Panc1 (cell line): Measurements from ENCODE around the gene LIPT2. TPM values are rescaled to one million over a fixed set of nuclear protein-coding genes. Genes with fewer than 3 reads are reported as not detected.

Experiments used
- ATAC-seq: fragments of 200-7000 bp; cut with Tn5 transposase; 2 replicates; pipeline ENCODE4 v1.9.1; 2020; ENCODE audit warnings: mild to moderate bottlenecking, moderate library complexity
- BruUV-seq: library from RNA; stranded (reverse); fragments of 400-500 nt; replicated peaks from 2 replicates; lab custom pipeline; 2021; lab: Mats Ljungman, UMichigan
- CTCF ChIA-PET: fragments of 300-600 bp; sonication (Branson Sonifier 250); formaldehyde crosslinking; loops from one replicate; lab custom pipeline; 2022; ENCODE audit warnings: antibody characterized with exemption; lab: Charles Lee
- POLR2A ChIA-PET: fragments of 300-600 bp; sonication (Branson Sonifier 250); formaldehyde crosslinking; loops from one replicate; lab custom pipeline; 2022; ENCODE audit warnings: antibody characterized with exemption; lab: Charles Lee
- DNase-seq: peaks from one replicate; pipeline ENCODE4 v3.0.0-alpha.2; 2010; ENCODE audit warnings: low read depth, low spot score
- H3K27ac ChIP-seq: 2 replicates; pipeline ENCODE4 v1.5.1; 2011; ENCODE audit warnings: mild to moderate bottlenecking, low read length, inconsistent platforms
- H3K27me3 ChIP-seq: fragments of 200-500 bp; sonication (Bioruptor generic); 2 replicates; pipeline ENCODE4 v1.6.0; 2014; ENCODE audit warnings: low read length, inconsistent platforms; ENCODE audit not compliant: control insufficient read depth, insufficient read depth
- H3K36me3 ChIP-seq: fragments of 200-500 bp; sonication (Bioruptor generic); 2 replicates; pipeline ENCODE4 v1.5.1; 2014; ENCODE audit warnings: inconsistent platforms, mild to moderate bottlenecking, low read length, moderate library complexity; ENCODE audit not compliant: control insufficient read depth, insufficient read depth
- H3K4me1 ChIP-seq: 2 replicates; pipeline ENCODE4 v1.5.1; 2011; ENCODE audit warnings: inconsistent platforms, mild to moderate bottlenecking, low read length, moderate library complexity; ENCODE audit not compliant: control insufficient read depth, insufficient read depth
- H3K4me3 ChIP-seq, 2 experiments: 2 replicates each; pipeline ENCODE4 v1.5.1; 2011 to 2012; ENCODE audit warnings: low read depth in 2 of 2, low read length in 2 of 2, mild to moderate bottlenecking in 2 of 2, inconsistent platforms in 1 of 2, moderate library complexity in 1 of 2
- H3K9me3 ChIP-seq: fragments of 200-500 bp; sonication (Bioruptor generic); 2 replicates; pipeline ENCODE4 v1.5.1; 2014; ENCODE audit warnings: low read depth, mild to moderate bottlenecking, inconsistent platforms, low read length, moderate library complexity; ENCODE audit not compliant: control insufficient read depth, insufficient read depth
- POLR2AphosphoS5 ChIP-seq: IDR thresholded peaks from 2 replicates; pipeline ENCODE4 v1.6.1; 2012; ENCODE audit warnings: mild to moderate bottlenecking, low read depth, low read length, moderate library complexity
- REST ChIP-seq, 2 experiments: IDR thresholded peaks; 2 replicates each; pipeline ENCODE4 v1.6.1; 2011 to 2012; ENCODE audit warnings: low read depth in 2 of 2, control low read depth in 1 of 2, low read length in 1 of 2, mild to moderate bottlenecking in 1 of 2, moderate library complexity in 1 of 2; ENCODE audit not compliant: insufficient read depth in 1 of 2
- SIN3A ChIP-seq: IDR thresholded peaks from 2 replicates; pipeline ENCODE4 v1.6.1; 2012; ENCODE audit warnings: low read depth, mild to moderate bottlenecking, low read length, moderate library complexity, borderline replicate concordance; ENCODE audit not compliant: insufficient read depth
- TCF7L2 ChIP-seq: IDR thresholded peaks from 2 replicates; pipeline ENCODE4 v1.6.1; 2011; ENCODE audit warnings: mild to moderate bottlenecking, low read depth, low read length, inconsistent platforms
- in situ Hi-C: cut with HindIII; loops from 2 replicates; pipeline ENCODE4 v1.10.0; 2016; ENCODE audit warnings: low sequenced_read_pairs, low pct_unique_long_range_greater_than_20kb
- intact Hi-C: fragments of 100-400 bp; cut with micrococcal nuclease; formaldehyde crosslinking; loops from one replicate; pipeline ENCODE4 v1.10.0; 2022; ENCODE audit not compliant: unreplicated experiment
- total RNA-seq: library from RNA; stranded (reverse); gene quantifications from one replicate; pipeline ENCODE4 v1.2.1, GENCODE V29; 2021; ENCODE audit not compliant: unreplicated experiment
- TF ChIP-seq, protein P1 (sequence below): fragments of 450-650 bp; IDR thresholded peaks from 2 replicates; pipeline ENCODE4 v1.5.1; 2017; ENCODE audit warnings: mild to moderate bottlenecking

The LIPT2 gene
- total RNA-seq, 1 experiment from 2014 or later = 6.2 TPM

DNA sequence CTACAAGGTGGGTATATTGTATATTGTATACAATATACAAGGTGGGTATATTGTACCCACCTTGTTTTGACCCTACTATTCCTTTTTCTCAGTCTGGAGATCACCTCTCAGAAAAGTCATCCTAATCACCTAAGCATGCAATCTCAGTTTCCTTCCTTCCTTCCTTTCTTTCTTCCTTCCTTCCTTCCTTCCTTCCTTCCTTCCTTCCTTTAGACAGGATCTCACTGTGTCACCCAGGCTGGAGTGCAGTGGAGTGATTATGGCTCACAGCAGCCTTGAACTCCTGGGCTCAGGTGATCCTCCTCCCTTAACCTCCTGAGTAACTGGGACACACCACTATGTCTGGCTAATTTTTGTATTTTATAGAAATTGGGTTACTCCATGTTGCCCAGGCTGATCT lies 25.0 kb downstream of the LIPT2 start:
- Histone ChIP-seq H3K4me3 (no peak overlapping the region), H3K36me3 (no peaks in the 10 kb centered on the region), H3K27me3 (peaks cover 8% of the 10 kb centered on the region), H3K4me1 (no peaks in the 10 kb centered on the region), H3K9me3 (no peaks in the 10 kb centered on the region), H3K27ac (no peak overlapping the region)
- no peak for TF ChIP-seq REST (IDR thresholded peaks at IDR 0.05; ENCODE audit: insufficient read depth in 1 of 2, low read depth in 2 of 2, low read length in 1 of 2)
- TF ChIP-seq TCF7L2 = no peak
- no peak for TF ChIP-seq SIN3A
- TF ChIP-seq POLR2AphosphoS5 = no peak
- TF ChIP-seq, protein P1, sequence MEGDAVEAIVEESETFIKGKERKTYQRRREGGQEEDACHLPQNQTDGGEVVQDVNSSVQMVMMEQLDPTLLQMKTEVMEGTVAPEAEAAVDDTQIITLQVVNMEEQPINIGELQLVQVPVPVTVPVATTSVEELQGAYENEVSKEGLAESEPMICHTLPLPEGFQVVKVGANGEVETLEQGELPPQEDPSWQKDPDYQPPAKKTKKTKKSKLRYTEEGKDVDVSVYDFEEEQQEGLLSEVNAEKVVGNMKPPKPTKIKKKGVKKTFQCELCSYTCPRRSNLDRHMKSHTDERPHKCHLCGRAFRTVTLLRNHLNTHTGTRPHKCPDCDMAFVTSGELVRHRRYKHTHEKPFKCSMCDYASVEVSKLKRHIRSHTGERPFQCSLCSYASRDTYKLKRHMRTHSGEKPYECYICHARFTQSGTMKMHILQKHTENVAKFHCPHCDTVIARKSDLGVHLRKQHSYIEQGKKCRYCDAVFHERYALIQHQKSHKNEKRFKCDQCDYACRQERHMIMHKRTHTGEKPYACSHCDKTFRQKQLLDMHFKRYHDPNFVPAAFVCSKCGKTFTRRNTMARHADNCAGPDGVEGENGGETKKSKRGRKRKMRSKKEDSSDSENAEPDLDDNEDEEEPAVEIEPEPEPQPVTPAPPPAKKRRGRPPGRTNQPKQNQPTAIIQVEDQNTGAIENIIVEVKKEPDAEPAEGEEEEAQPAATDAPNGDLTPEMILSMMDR = no peak
- no peak for ATAC-seq
- ChIA-PET CTCF (no interaction called here), POLR2A (no interaction called here)
- no peak for DNase-seq
- in situ Hi-C loops (no loop called here), intact Hi-C loops (no loop called here)
- BruUV-seq = no TSS peak

- in situ Hi-C loops = no loop called here
- Histone ChIP-seq H3K9me3 (no peaks in the 10 kb centered on the region), H3K27me3 (peaks cover 8% of the 10 kb centered on the region), H3K4me1 (no peaks in the 10 kb centered on the region), H3K36me3 (no peaks in the 10 kb centered on the region), H3K27ac (no peak overlapping the region), H3K4me3 (no peak overlapping the region)
- ChIA-PET POLR2A (no interaction called here), CTCF (no interaction called here)
- no peak for TF ChIP-seq TCF7L2
- TF ChIP-seq SIN3A = no peak
- TF ChIP-seq, protein P1 = no peak
- TF ChIP-seq POLR2AphosphoS5 = no peak
- TF ChIP-seq REST (IDR thresholded peaks at IDR 0.05; ENCODE audit: insufficient read depth in 1 of 2, low read depth in 2 of 2, low read length in 1 of 2) = no peak
- no peak for DNase-seq
- intact Hi-C loops = no loop called here
- ATAC-seq = no peak
- no TSS peak for BruUV-seq
Observed at GRCh38 chr11:74468058-74468457, 25.5 kb downstream of the LIPT2 start.
